Effector CD4-positive, alpha-beta T cell (primary cell): Measurements from ENCODE around the gene NTN5.

Source experiments
- DNase-seq: peaks from one replicate; pipeline ENCODE4 v3.0.0-alpha.2; 2020

NTN5 gene

GRCh38 chr19:48613024-48613851 lies 59.6 kb downstream of the NTN5 start:
- no peak for DNase-seq

GRCh38 chr19:48611872-48612271 lies 60.9 kb downstream of the NTN5 start:
- DNase-seq: no peak
